Measurements from ENCODE around the gene PROM1.

- TF ChIP-seq RAD21 (IDR thresholded peaks at IDR 0.05; ENCODE audit: low read length): no peak
- TF ChIP-seq, protein P1, sequence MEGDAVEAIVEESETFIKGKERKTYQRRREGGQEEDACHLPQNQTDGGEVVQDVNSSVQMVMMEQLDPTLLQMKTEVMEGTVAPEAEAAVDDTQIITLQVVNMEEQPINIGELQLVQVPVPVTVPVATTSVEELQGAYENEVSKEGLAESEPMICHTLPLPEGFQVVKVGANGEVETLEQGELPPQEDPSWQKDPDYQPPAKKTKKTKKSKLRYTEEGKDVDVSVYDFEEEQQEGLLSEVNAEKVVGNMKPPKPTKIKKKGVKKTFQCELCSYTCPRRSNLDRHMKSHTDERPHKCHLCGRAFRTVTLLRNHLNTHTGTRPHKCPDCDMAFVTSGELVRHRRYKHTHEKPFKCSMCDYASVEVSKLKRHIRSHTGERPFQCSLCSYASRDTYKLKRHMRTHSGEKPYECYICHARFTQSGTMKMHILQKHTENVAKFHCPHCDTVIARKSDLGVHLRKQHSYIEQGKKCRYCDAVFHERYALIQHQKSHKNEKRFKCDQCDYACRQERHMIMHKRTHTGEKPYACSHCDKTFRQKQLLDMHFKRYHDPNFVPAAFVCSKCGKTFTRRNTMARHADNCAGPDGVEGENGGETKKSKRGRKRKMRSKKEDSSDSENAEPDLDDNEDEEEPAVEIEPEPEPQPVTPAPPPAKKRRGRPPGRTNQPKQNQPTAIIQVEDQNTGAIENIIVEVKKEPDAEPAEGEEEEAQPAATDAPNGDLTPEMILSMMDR (conservative IDR thresholded peaks at IDR 0.05; ENCODE audit: low read depth, low read length): no peak
- TF ChIP-seq RCOR1 (IDR thresholded peaks at IDR 0.05; ENCODE audit: insufficient replicate concordance, low read length): no peak
- no peak for TF ChIP-seq MAFK (IDR thresholded peaks at IDR 0.05; ENCODE audit: low read depth, low read length)
- no peak for TF ChIP-seq RFX5 (IDR thresholded peaks at IDR 0.05; ENCODE audit: low read depth, low read length)
These were observed 107.1 kb downstream of the PROM1 start for GRCh38 chr4:15976456-15977447.
